ENCODE results near the gene GDPD4. TPM values are rescaled to one million over a fixed set of nuclear protein-coding genes. Genes with fewer than 3 reads are reported as not detected.

Gene GDPD4
- total RNA-seq, 4 donors from 2014 or later, result not detected

GRCh38 chr11:77198440-77198849, 103.0 kb downstream of the GDPD4 start:
- TF ChIP-seq, protein P1, sequence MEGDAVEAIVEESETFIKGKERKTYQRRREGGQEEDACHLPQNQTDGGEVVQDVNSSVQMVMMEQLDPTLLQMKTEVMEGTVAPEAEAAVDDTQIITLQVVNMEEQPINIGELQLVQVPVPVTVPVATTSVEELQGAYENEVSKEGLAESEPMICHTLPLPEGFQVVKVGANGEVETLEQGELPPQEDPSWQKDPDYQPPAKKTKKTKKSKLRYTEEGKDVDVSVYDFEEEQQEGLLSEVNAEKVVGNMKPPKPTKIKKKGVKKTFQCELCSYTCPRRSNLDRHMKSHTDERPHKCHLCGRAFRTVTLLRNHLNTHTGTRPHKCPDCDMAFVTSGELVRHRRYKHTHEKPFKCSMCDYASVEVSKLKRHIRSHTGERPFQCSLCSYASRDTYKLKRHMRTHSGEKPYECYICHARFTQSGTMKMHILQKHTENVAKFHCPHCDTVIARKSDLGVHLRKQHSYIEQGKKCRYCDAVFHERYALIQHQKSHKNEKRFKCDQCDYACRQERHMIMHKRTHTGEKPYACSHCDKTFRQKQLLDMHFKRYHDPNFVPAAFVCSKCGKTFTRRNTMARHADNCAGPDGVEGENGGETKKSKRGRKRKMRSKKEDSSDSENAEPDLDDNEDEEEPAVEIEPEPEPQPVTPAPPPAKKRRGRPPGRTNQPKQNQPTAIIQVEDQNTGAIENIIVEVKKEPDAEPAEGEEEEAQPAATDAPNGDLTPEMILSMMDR (IDR thresholded peaks at IDR 0.05; ENCODE audit: low read depth), result no peak

- TF ChIP-seq, protein P1 (IDR thresholded peaks at IDR 0.05; ENCODE audit: low read depth), result no peak
Measured at GRCh38 chr11:77197626-77198320, 103.7 kb downstream of the GDPD4 start.

- TF ChIP-seq, protein P1 (IDR thresholded peaks at IDR 0.05; ENCODE audit: low read depth), result no peak
Measured at GRCh38 chr11:77196961-77197360, 104.5 kb downstream of the GDPD4 start.

DNA sequence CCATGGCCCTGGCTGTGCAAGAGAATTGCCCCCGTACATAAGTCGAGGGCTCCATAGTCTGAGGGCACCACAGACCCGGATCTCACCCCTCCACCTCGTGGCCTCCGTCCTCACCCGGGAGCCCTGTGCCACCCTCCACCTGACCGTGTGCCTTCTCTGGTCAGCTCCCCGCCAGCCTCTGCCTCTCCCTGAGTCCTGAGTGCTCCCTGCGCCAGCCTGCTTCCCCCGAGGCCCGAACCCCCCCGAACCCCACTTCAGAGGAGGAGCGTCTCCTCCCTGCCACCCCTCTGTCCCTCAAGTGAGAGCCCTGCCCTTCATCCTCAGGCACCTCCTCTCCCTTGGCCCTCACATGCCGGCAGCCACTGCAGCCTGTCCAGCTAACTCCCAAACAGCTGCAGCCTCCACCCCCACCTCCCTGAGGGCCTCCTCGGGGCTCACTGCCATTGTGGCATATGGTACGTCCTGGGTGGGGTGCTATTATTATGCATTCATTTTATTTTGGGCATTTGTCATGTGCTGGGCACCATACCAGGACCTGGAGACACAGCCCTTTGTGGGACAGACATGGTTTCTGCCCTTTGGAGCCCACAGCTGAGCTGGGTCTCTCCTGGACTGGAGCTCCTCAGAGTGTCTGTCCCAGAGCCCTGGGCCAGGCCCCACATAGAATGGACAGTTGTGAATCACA, 106.3 kb downstream of the GDPD4 start:
- TF ChIP-seq, protein P1 (IDR thresholded peaks at IDR 0.05; ENCODE audit: low read depth), result no peak

DNA sequence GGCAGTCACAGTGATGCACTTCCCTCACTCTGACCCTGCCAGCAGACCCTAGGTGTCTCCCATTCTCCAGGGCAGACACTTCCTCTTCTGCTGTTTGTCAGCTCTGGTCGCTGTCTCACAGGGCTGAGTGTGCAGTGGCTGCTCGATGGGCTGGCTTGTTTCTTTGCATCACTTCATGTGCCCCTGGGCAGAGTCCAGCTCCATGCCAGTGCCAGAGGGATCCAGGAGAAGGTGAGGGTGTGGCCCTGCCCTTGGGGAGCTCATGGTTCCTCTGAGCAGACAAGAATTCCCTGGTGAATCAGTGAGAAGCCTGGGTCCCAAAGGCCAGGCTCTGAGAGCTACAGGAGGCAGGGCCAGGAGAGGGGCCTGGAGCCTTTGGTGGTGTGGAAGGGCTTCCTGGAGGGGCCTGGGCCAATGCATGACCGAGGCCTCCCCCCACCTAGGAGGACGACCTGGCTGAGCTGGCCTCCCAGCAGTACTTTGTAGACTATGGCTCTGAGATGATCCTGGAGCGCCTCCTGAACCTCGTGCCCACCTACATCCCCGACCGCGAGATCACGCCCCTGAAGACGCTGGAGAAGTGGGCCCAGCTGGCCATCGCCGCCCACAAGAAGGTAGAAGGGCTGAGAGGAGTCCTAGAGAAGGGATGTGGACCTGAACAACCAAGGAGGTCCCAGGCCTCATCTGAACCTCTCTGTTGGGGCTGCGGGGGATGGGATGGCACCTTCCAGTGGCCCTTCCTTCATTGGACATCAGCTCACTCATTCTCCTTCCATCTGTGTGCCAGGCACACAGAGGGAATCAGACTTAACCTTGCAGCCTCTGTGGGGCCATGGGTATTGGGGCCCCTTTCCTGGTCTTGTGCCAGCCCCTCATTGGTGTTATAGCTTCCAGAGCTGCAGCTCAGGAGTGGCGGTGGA, 107.3 kb downstream of the GDPD4 start:
- TF ChIP-seq, protein P1 (IDR thresholded peaks at IDR 0.05; ENCODE audit: low read depth), result no peak

DNA sequence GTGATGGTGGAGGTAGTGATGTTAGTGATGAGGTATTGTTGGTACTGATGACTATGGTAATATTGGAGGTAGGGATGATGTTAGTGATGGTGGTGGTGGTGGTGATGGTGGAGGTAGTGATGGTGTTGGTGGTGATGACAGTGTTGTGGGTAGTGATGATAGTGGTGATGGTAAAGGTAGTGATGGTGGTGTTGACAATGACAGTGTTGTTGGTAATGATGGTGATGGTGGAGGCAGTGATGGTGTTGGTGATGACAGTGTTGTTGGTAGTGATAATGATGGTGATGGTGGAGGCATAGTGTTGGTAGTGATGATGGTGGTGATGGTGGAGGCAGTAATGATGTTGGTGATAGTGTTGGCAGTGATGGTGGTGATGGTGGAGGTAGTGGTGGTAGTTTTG, 108.3 kb downstream of the GDPD4 start:
- TF ChIP-seq, protein P1 (IDR thresholded peaks at IDR 0.05; ENCODE audit: low read depth), result no peak
